GM12878 (cell line): ENCODE data around the gene CCDC102B. TPM values are rescaled to one million over a fixed set of nuclear protein-coding genes. Genes with fewer than 3 reads are reported as not detected.

ENCODE experiments used
- ATAC-seq: fragments of 200-7000 bp; cut with Tn5 transposase; 3 replicates; pipeline ENCODE4 v1.9.1; 2020; ENCODE audit warnings: mild to moderate bottlenecking, moderate library complexity
- BruUV-seq: library from RNA; stranded (reverse); fragments of 400-500 nt; replicated peaks from 2 replicates; lab custom pipeline; 2021; lab: Mats Ljungman, UMichigan
- CTCF ChIA-PET: fragments of 300-600 bp; sonication (Branson Sonifier 250); formaldehyde crosslinking; extraction: SDS; loops from one replicate; lab custom pipeline; 2021; ENCODE audit warnings: inconsistent platforms; lab: Yijun Ruan, JAX
- POLR2A ChIA-PET: fragments of 350-600 bp; formaldehyde crosslinking; extraction: SDS; loops from one replicate; lab custom pipeline; 2021; ENCODE audit warnings: inconsistent platforms; lab: Charles Lee
- RAD21 ChIA-PET: fragments of 300-600 bp; sonication (Branson Sonifier 250); formaldehyde crosslinking; loops from one replicate; lab custom pipeline; 2023; ENCODE audit warnings: antibody characterized with exemption; ENCODE audit not compliant: unreplicated experiment; lab: Charles Lee
- SMC1A ChIA-PET: fragments of 300-600 bp; sonication (Branson Sonifier 250); formaldehyde crosslinking; loops from one replicate; lab custom pipeline; 2023; ENCODE audit not compliant: unreplicated experiment, uncharacterized antibody; lab: Charles Lee
- DNase-seq: peaks from one replicate; pipeline ENCODE4 v3.0.0-alpha.2; 2011; ENCODE audit warnings: low read depth, low spot score
- FAIRE-seq: peaks from 3 replicates; lab custom pipeline; 2011; peaks lifted over from hg19 to GRCh38; lab: Jason Lieb, UNC
- H2AFZ ChIP-seq: 2 replicates; pipeline ENCODE4 v1.6.0; 2011; ENCODE audit warnings: low read depth, low read length, control low read depth; ENCODE audit not compliant: control insufficient read depth
- H3K27ac ChIP-seq: 2 replicates; pipeline ENCODE4 v1.5.1; 2011; ENCODE audit warnings: control low read depth; ENCODE audit not compliant: control insufficient read depth, insufficient read depth
- H3K27me3 ChIP-seq, 2 experiments: replicated peaks in 1 of 2; 2 replicates each; pipeline versions ENCODE4 v1.6.0 to v1.6.1; 2011; ENCODE audit warnings: low read length in 1 of 2; ENCODE audit not compliant: control insufficient read depth in 2 of 2, insufficient read depth in 2 of 2
- H3K36me3 ChIP-seq, 2 experiments: 2 replicates each; pipeline ENCODE4 v1.5.1; 2011; ENCODE audit warnings: low read length in 1 of 2; ENCODE audit not compliant: control insufficient read depth in 2 of 2, insufficient read depth in 2 of 2
- H3K4me1 ChIP-seq: 2 replicates; pipeline ENCODE4 v1.6.1; 2011; ENCODE audit warnings: mild to moderate bottlenecking, low read length, moderate library complexity, mixed read lengths; ENCODE audit not compliant: control insufficient read depth, insufficient read depth
- H3K4me2 ChIP-seq: 2 replicates; pipeline ENCODE4 v1.6.0; 2011; ENCODE audit warnings: control low read depth; ENCODE audit not compliant: control insufficient read depth, insufficient read depth
- H3K4me3 ChIP-seq: fragments of 200-600 bp; sonication (generic); 2 replicates; pipeline ENCODE4 v1.5.1; 2016
- H3K79me2 ChIP-seq: 2 replicates; pipeline ENCODE4 v1.6.0; 2011; ENCODE audit warnings: low read length; ENCODE audit not compliant: control insufficient read depth, insufficient read depth
- H3K9ac ChIP-seq: 2 replicates; pipeline ENCODE4 v1.8.0; 2011; ENCODE audit warnings: low read length, control low read depth, mixed read lengths; ENCODE audit not compliant: control insufficient read depth, insufficient read depth
- H3K9me3 ChIP-seq: replicated peaks from 3 replicates; pipeline ENCODE4 v1.5.1; 2011; ENCODE audit warnings: mild to moderate bottlenecking, low read length; ENCODE audit not compliant: control insufficient read depth, insufficient read depth
- H4K20me1 ChIP-seq: 2 replicates; pipeline ENCODE4 v1.6.0; 2011; ENCODE audit not compliant: control insufficient read depth, insufficient read depth
- ATF7 ChIP-seq: fragments of 450-650 bp; IDR thresholded peaks from 2 replicates; pipeline ENCODE4 v1.6.1; 2016; ENCODE audit warnings: low read depth, mild to moderate bottlenecking
- CBX3 ChIP-seq: fragments of 200-600 bp; sonication (generic); IDR thresholded peaks from 2 replicates; pipeline ENCODE4 v1.6.1; 2016; ENCODE audit warnings: low read depth, borderline replicate concordance
- SMARCA5 ChIP-seq: fragments of 450-650 bp; IDR thresholded peaks from 2 replicates; pipeline ENCODE4 v1.6.1; 2017; ENCODE audit warnings: mild to moderate bottlenecking
- TCF12 ChIP-seq: IDR thresholded peaks from 2 replicates; pipeline ENCODE4 v1.6.1; 2011; ENCODE audit warnings: low read depth, mild to moderate bottlenecking, low read length
- YY1 ChIP-seq: IDR thresholded peaks from 2 replicates; pipeline ENCODE4 v1.6.1; 2011; ENCODE audit warnings: low read depth, mild to moderate bottlenecking, low read length
- WGBS: methylation state at CpG from one replicate; pipeline ENCODE4 v1.1.6; 2016; ENCODE audit warnings: low lambda C conversion rate; ENCODE audit not compliant: insufficient replicate concordance, insufficient coverage; ENCODE audit errors: missing lambda C conversion rate; 5-methylcytosine and 5-hydroxymethylcytosine counted together
- in situ Hi-C: fragments of 300-500 bp; cut with MboI; formaldehyde crosslinking; loops from 9 replicates; pipeline ENCODE4 v1.14.3; 2018; ENCODE audit warnings: mixed read lengths
- intact Hi-C: fragments of 100-400 bp; cut with micrococcal nuclease; formaldehyde crosslinking; loops from one replicate; pipeline ENCODE4 v1.14.2; 2022; ENCODE audit not compliant: unreplicated experiment
- polyA plus RNA-seq, 11 experiments: library from polyadenylated mRNA; depleted of rRNA in 4 of 11; unstranded in 6 of 11; stranded (reverse) in 5 of 11; fragments of >200 nt; fragmentation: Nextera tagmentation in 4 of 11; fragmentation: Illumina TruSeq in 1 of 11; extraction: Ambion mirVana in 4 of 11; extraction: Trizol in 1 of 11; gene quantifications; 1 replicate in 1 of 11; 2 replicates in 10 of 11; pipeline versions ENCODE4 v1.2.1 to v1.2.3, GENCODE V29; 2011 to 2016; ENCODE audit warnings: inconsistent platforms in 2 of 11, missing spikeins in 2 of 11, low read depth in 1 of 11
- total RNA-seq, 4 experiments: library from RNA; depleted of rRNA in 3 of 4; stranded (reverse); fragments of >200 nt in 3 of 4; fragmentation: Illumina TruSeq in 1 of 4; extraction: Trizol in 1 of 4; gene quantifications; 2 replicates each; pipeline versions ENCODE4 v1.2.1 to v1.2.3, GENCODE V29; 2013 to 2021
- TF ChIP-seq, protein P1 (sequence below): fragments of 450-650 bp; IDR thresholded peaks from 2 replicates; pipeline ENCODE4 v1.6.1; 2017; ENCODE audit warnings: antibody characterized with exemption, mild to moderate bottlenecking, moderate library complexity

The CCDC102B gene
- total and polyA plus RNA-seq, 10 of the 15 experiments (the other 5 are each of a cell fraction or from before 2014, with no cell fraction given), result 2.7 to 4.7 (median 3.3) TPM

DNA sequence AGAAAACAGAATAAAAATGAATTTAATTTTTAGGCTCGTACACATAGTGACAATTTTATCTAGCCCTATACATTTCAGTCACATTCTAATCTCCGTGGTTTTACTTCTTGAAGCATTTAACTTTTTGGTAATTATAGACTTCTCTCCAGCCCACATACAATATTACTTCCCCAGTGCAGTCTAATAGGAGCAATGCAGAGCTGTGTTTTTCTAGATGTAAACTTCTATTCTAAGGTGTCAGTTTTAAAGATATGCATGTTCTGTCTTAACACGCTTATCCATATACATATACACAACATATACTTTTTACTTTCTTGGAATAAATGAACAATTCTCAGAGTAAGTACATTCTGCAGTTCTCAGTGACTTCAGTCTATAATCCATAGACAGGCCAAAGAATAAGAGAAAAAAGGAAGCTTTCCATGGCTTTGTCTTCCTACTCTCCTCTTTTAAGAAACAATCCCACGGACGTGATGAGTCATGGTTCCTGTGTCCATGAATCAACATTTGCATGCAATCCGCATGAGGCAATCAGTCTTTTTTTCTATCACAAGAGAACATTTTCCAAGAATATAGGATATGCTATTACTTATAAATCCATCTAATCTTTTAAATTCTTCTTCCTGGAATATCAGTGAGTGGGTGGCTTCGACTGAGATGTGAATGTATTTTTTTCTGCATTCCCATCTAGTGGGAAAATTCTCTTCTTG lies 42.8 kb downstream of the CCDC102B start:
- TF ChIP-seq, protein P1, sequence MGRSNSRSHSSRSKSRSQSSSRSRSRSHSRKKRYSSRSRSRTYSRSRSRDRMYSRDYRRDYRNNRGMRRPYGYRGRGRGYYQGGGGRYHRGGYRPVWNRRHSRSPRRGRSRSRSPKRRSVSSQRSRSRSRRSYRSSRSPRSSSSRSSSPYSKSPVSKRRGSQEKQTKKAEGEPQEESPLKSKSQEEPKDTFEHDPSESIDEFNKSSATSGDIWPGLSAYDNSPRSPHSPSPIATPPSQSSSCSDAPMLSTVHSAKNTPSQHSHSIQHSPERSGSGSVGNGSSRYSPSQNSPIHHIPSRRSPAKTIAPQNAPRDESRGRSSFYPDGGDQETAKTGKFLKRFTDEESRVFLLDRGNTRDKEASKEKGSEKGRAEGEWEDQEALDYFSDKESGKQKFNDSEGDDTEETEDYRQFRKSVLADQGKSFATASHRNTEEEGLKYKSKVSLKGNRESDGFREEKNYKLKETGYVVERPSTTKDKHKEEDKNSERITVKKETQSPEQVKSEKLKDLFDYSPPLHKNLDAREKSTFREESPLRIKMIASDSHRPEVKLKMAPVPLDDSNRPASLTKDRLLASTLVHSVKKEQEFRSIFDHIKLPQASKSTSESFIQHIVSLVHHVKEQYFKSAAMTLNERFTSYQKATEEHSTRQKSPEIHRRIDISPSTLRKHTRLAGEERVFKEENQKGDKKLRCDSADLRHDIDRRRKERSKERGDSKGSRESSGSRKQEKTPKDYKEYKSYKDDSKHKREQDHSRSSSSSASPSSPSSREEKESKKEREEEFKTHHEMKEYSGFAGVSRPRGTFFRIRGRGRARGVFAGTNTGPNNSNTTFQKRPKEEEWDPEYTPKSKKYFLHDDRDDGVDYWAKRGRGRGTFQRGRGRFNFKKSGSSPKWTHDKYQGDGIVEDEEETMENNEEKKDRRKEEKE, result no peak
- TF ChIP-seq CBX3 (no peak), ATF7 (no peak), YY1 (no peak), TCF12 (no peak), SMARCA5 (no peak)
- TF ChIP-seq, all 136 proteins: peak for 0
- no peak overlapping the region for H3K9ac ChIP-seq
- CTCF ChIA-PET, result interaction anchor here (1.6 kb wide), 1 partner anchor 15 kb away, joined by 4 read pairs; no protein-coding TSS in a partner anchor
- H2AFZ ChIP-seq, result no peak overlapping the region
- intact Hi-C loops (no loop called here), in situ Hi-C loops (loop anchor here (10.0 kb wide), 2 partner anchors 1254 to 1604 kb away; no protein-coding TSS in a partner anchor)
- no peak overlapping the region for H3K27ac ChIP-seq
- FAIRE-seq, result no peak
- H3K4me2 ChIP-seq, result no peak overlapping the region
- RAD21 ChIA-PET, result no interaction called here
- no peaks in the 10 kb centered on the region for H3K4me1 ChIP-seq
- no peaks in the 10 kb centered on the region for H3K36me3 ChIP-seq
- SMC1A ChIA-PET, result no interaction called here
- 30% methylated on average over 7 of the region's 7 CpGs for WGBS
- no TSS peak for BruUV-seq
- no peaks in the 10 kb centered on the region for H3K79me2 ChIP-seq
- ATAC-seq, result no peak
- POLR2A ChIA-PET, result no interaction called here
- H3K9me3 ChIP-seq, result no peaks in the 10 kb centered on the region
- H4K20me1 ChIP-seq, result no peaks in the 10 kb centered on the region
- no peak overlapping the region for H3K4me3 ChIP-seq
- no peak for DNase-seq
- H3K27me3 ChIP-seq, result no peaks in the 10 kb centered on the region
